Stomach smooth muscle (tissue), 2 donors: ENCODE data around the gene UPK3BL1.
"Not testable (repeated sequence)": the region's sequence is repeated elsewhere in the genome, so short reads cannot be mapped to it uniquely, and the experiment has no call there.

Source experiments
- H3K27ac ChIP-seq: one replicate; pipeline ENCODE4 v1.7.0; 2013; ENCODE audit warnings: mild to moderate bottlenecking, low read length, inconsistent platforms
- H3K27me3 ChIP-seq, 2 donors: one replicate each; pipeline ENCODE4 v1.7.0; 2013; ENCODE audit warnings: low read length in 2 of 2; ENCODE audit not compliant: insufficient read depth in 2 of 2, control insufficient read depth in 1 of 2
- H3K36me3 ChIP-seq, 2 donors: one replicate each; pipeline ENCODE4 v1.7.0; 2013; ENCODE audit warnings: low read length in 2 of 2; ENCODE audit not compliant: control insufficient read depth in 2 of 2, insufficient read depth in 2 of 2
- H3K4me1 ChIP-seq: one replicate; pipeline ENCODE4 v1.7.0; 2013; ENCODE audit warnings: low read length; ENCODE audit not compliant: control insufficient read depth, insufficient read depth
- H3K4me3 ChIP-seq, 2 donors: one replicate each; pipeline ENCODE4 v1.7.0; 2013; ENCODE audit warnings: low read length in 2 of 2
- H3K9ac ChIP-seq, 2 donors: one replicate each; pipeline ENCODE4 v1.7.0; 2013; ENCODE audit warnings: low read length in 2 of 2, mild to moderate bottlenecking in 1 of 2
- H3K9me3 ChIP-seq, 2 donors: one replicate each; pipeline ENCODE4 v1.7.0; 2013; ENCODE audit warnings: low read length in 2 of 2; ENCODE audit not compliant: control insufficient read depth in 2 of 2
- donor health status: healthy.
- donor health status: Pancreatic carcinoma.

UPK3BL1 gene

GRCh38 chr7:102667523-102667922 lies 24.9 kb upstream of the UPK3BL1 start:
- H3K4me3 ChIP-seq, H3K36me3 ChIP-seq, H3K4me1 ChIP-seq, H3K9me3 ChIP-seq, H3K27ac ChIP-seq, H3K9ac ChIP-seq, H3K27me3 ChIP-seq: not testable (repeated sequence)

- H3K9ac ChIP-seq, H3K36me3 ChIP-seq, H3K9me3 ChIP-seq: not testable (repeated sequence)
Measured at GRCh38 chr7:102666850-102667249, 24.3 kb upstream of the UPK3BL1 start.

GRCh38 chr7:102664765-102665164 lies 22.2 kb upstream of the UPK3BL1 start:
- not testable (repeated sequence) for H3K36me3 ChIP-seq, H3K27me3 ChIP-seq, H3K4me1 ChIP-seq, H3K27ac ChIP-seq, H3K9me3 ChIP-seq, H3K4me3 ChIP-seq, H3K9ac ChIP-seq

More at GRCh38 chr7:102666850-102667249, 24.3 kb upstream of the UPK3BL1 start:
- not testable (repeated sequence) for H3K4me3 ChIP-seq, H3K27ac ChIP-seq, H3K27me3 ChIP-seq, H3K4me1 ChIP-seq

GRCh38 chr7:102649924-102650323 lies 7.3 kb upstream of the UPK3BL1 start, which contains the start of gene SPDYE2B:
Gene SPDYE2B (plus strand): TSS chr7:102650319. CDS start chr7:102652349, 2,030 bp downstream.
- H3K9ac ChIP-seq, H3K4me3 ChIP-seq, H3K4me1 ChIP-seq, H3K9me3 ChIP-seq, H3K27ac ChIP-seq, H3K27me3 ChIP-seq, H3K36me3 ChIP-seq: not testable (repeated sequence)

- not testable (repeated sequence) for H3K4me3 ChIP-seq, H3K4me1 ChIP-seq, H3K27ac ChIP-seq, H3K27me3 ChIP-seq, H3K36me3 ChIP-seq, H3K9ac ChIP-seq, H3K9me3 ChIP-seq
Measured at GRCh38 chr7:102647813-102648212, 5.2 kb upstream of the UPK3BL1 start.

- H3K9ac ChIP-seq, H3K4me3 ChIP-seq, H3K4me1 ChIP-seq, H3K9me3 ChIP-seq, H3K27ac ChIP-seq, H3K36me3 ChIP-seq, H3K27me3 ChIP-seq: not testable (repeated sequence)
Measured at GRCh38 chr7:102643404-102643803, 813 bp upstream of the UPK3BL1 start.

GRCh38 chr7:102638848-102639247 lies 3.7 kb downstream of the UPK3BL1 start:
- H3K9me3 ChIP-seq, H3K27me3 ChIP-seq, H3K4me1 ChIP-seq, H3K9ac ChIP-seq, H3K27ac ChIP-seq, H3K36me3 ChIP-seq, H3K4me3 ChIP-seq: not testable (repeated sequence)

- not testable (repeated sequence) for H3K9ac ChIP-seq, H3K4me1 ChIP-seq, H3K4me3 ChIP-seq, H3K36me3 ChIP-seq, H3K9me3 ChIP-seq, H3K27ac ChIP-seq, H3K27me3 ChIP-seq
Measured at GRCh38 chr7:102636956-102637355, 5.6 kb downstream of the UPK3BL1 start.

- H3K4me3 ChIP-seq, H3K9ac ChIP-seq, H3K27me3 ChIP-seq, H3K27ac ChIP-seq, H3K36me3 ChIP-seq, H3K9me3 ChIP-seq, H3K4me1 ChIP-seq: not testable (repeated sequence)
Measured at GRCh38 chr7:102635354-102635753, 7.2 kb downstream of the UPK3BL1 start.

GRCh38 chr7:102634299-102634698 lies 8.3 kb downstream of the UPK3BL1 start:
- H3K9me3 ChIP-seq, H3K36me3 ChIP-seq, H3K27me3 ChIP-seq, H3K4me1 ChIP-seq, H3K27ac ChIP-seq, H3K9ac ChIP-seq, H3K4me3 ChIP-seq: not testable (repeated sequence)

- not testable (repeated sequence) for H3K36me3 ChIP-seq, H3K4me3 ChIP-seq, H3K27me3 ChIP-seq, H3K4me1 ChIP-seq, H3K9ac ChIP-seq, H3K27ac ChIP-seq, H3K9me3 ChIP-seq
Measured at GRCh38 chr7:102630622-102631021, 12.0 kb downstream of the UPK3BL1 start.
